Esophagus squamous epithelium (tissue), 5 donors: ENCODE results near the gene CACNA1I. TPM values are rescaled to one million over a fixed set of nuclear protein-coding genes. Genes with fewer than 3 reads are reported as not detected.
A peak's percentile ranks its signal among the peaks of the same experiment; 100 is the strongest.
"Not testable (repeated sequence)": the region's sequence is repeated elsewhere in the genome, so short reads cannot be mapped to it uniquely, and the experiment has no call there.

Experiments
- DNase-seq: peaks from one replicate; lab custom pipeline; 2025; lab: John Stamatoyannopoulos, UW
- H3K27ac ChIP-seq, 4 donors: fragments of 200-600 bp; sonication (generic); one replicate each; pipeline ENCODE4 v1.5.1; 2016 to 2019; ENCODE audit warnings: mild to moderate bottlenecking in 1 of 4
- H3K27me3 ChIP-seq, 4 donors: fragments of 200-600 bp; sonication (generic); 1 replicate in 3 of 4; 2 replicates in 1 of 4; pipeline versions ENCODE4 v1.5.1 to v1.6.0; 2017 to 2021; ENCODE audit warnings: antibody characterized with exemption in 1 of 4
- H3K36me3 ChIP-seq, 3 donors: fragments of 200-600 bp; sonication (generic); one replicate each; pipeline ENCODE4 v1.5.1; 2016 to 2019
- H3K4me1 ChIP-seq, 3 donors: fragments of 200-600 bp; sonication (generic); one replicate each; pipeline ENCODE4 v1.5.1; 2017 to 2019
- H3K4me3 ChIP-seq, 4 donors: fragments of 200-600 bp; sonication (generic); 1 replicate in 3 of 4; 2 replicates in 1 of 4; pipeline ENCODE4 v1.5.1; 2016 to 2019; ENCODE audit warnings: mild to moderate bottlenecking in 2 of 4, moderate library complexity in 1 of 4
- H3K9me3 ChIP-seq, 3 donors: fragments of 200-600 bp; sonication (generic); one replicate each; pipeline ENCODE4 v1.5.1; 2016 to 2019
- POLR2A ChIP-seq, 4 donors: fragments of 450-650 bp; IDR thresholded peaks; one replicate each; pipeline ENCODE4 v1.6.1; 2017; ENCODE audit warnings: antibody characterized with exemption in 4 of 4, mild to moderate bottlenecking in 4 of 4, moderate library complexity in 3 of 4
- WGBS, 2 donors: methylation state at CpG; one replicate each; pipeline ENCODE4 v1.1.5; 2018; 5-methylcytosine and 5-hydroxymethylcytosine counted together
- intact Hi-C: fragments of 100-400 bp; cut with DNase I; formaldehyde crosslinking; loops from one replicate; pipeline ENCODE4 v1.15.0; 2022
- total RNA-seq, 4 donors: library from RNA; depleted of rRNA; stranded (reverse); fragments of >200 nt; gene quantifications; one replicate each; pipeline ENCODE4 v1.1.0, GENCODE V29; 2016
- TF ChIP-seq, protein P1 (sequence below), 6 experiments: fragments of 450-650 bp in 4 of 6; fragments of 200-600 bp in 2 of 6; sonication (generic) in 2 of 6; IDR thresholded peaks; one replicate each; pipeline ENCODE4 v1.5.1; 2016 to 2019; ENCODE audit warnings: antibody characterized with exemption in 6 of 6, mild to moderate bottlenecking in 4 of 6, moderate library complexity in 4 of 6
- donor health status: DM: yes; HTN: yes; CAD: no.

Gene CACNA1I
- total RNA-seq: under 1 TPM; 0.12 to 0.38 (median 0.20) TPM

- Histone ChIP-seq H3K27ac (no peak within 1 kb of the TSS), H3K9me3 (no peaks in the 10 kb centered on the region), H3K4me1 (peaks cover 0 to 9% (median 3%) of the 10 kb centered on the region in 3 donors), H3K4me3 (no peak within 1 kb of the TSS), H3K27me3 (peaks cover 0 to 24% (median 0%) of the 10 kb centered on the region in 4 donors), H3K36me3 (no peaks in the 10 kb centered on the region)
- no peak for DNase-seq
- WGBS, 2 donors: 95% methylated on average over 4 of the region's 14 CpGs; no CpG with 5 or more reads in 1 of the 2 donors
- intact Hi-C loops: no loop called here
- no peak for TF ChIP-seq POLR2A (IDR thresholded peaks at IDR 0.05)
- TF ChIP-seq, protein P1, sequence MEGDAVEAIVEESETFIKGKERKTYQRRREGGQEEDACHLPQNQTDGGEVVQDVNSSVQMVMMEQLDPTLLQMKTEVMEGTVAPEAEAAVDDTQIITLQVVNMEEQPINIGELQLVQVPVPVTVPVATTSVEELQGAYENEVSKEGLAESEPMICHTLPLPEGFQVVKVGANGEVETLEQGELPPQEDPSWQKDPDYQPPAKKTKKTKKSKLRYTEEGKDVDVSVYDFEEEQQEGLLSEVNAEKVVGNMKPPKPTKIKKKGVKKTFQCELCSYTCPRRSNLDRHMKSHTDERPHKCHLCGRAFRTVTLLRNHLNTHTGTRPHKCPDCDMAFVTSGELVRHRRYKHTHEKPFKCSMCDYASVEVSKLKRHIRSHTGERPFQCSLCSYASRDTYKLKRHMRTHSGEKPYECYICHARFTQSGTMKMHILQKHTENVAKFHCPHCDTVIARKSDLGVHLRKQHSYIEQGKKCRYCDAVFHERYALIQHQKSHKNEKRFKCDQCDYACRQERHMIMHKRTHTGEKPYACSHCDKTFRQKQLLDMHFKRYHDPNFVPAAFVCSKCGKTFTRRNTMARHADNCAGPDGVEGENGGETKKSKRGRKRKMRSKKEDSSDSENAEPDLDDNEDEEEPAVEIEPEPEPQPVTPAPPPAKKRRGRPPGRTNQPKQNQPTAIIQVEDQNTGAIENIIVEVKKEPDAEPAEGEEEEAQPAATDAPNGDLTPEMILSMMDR (IDR thresholded peaks at IDR 0.05): no peak
These were observed at the start of gene CACNA1I for GRCh38 chr22:39570665-39571064. CACNA1I (plus strand) TSS chr22:39570753; CDS start chr22:39570753, 0 bp downstream.

GRCh38 chr22:39521106-39521885, 49.3 kb upstream of the CACNA1I start:
- peaks cover 25 to 72% (median 45%) of the 10 kb centered on the region in 3 donors for H3K4me1 ChIP-seq
- peaks cover 20 to 61% (median 28%) of the 10 kb centered on the region in 3 donors for H3K36me3 ChIP-seq
- intact Hi-C loops, DNase-seq, H3K27me3 ChIP-seq, H3K9me3 ChIP-seq: not testable (repeated sequence)
- H3K4me3 ChIP-seq: peak overlapping the region; percentile 92 to 99 (median 97)
- peak overlapping the region; percentile 99 to 100 (median 100) for H3K27ac ChIP-seq
- 0 to 2% methylated on average over 8 to 22 of the region's 28 CpGs for WGBS, 2 donors

DNA sequence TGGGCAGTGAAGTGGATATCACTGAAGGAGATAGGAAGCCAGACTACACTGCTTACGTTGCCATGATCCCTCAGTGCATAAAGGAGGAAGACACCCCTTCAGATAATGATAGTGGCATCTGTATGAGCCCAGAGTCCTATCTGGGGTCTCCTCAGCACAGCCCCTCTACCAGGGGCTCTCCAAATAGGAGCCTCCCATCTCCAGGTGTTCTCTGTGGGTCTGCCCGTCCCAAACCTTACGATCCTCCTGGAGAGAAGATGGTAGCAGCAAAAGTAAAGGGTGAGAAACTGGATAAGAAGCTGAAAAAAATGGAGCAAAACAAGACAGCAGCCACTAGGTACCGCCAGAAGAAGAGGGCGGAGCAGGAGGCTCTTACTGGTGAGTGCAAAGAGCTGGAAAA, 48.5 kb upstream of the CACNA1I start:
- intact Hi-C loops, H3K9me3 ChIP-seq: not testable (repeated sequence)

DNA sequence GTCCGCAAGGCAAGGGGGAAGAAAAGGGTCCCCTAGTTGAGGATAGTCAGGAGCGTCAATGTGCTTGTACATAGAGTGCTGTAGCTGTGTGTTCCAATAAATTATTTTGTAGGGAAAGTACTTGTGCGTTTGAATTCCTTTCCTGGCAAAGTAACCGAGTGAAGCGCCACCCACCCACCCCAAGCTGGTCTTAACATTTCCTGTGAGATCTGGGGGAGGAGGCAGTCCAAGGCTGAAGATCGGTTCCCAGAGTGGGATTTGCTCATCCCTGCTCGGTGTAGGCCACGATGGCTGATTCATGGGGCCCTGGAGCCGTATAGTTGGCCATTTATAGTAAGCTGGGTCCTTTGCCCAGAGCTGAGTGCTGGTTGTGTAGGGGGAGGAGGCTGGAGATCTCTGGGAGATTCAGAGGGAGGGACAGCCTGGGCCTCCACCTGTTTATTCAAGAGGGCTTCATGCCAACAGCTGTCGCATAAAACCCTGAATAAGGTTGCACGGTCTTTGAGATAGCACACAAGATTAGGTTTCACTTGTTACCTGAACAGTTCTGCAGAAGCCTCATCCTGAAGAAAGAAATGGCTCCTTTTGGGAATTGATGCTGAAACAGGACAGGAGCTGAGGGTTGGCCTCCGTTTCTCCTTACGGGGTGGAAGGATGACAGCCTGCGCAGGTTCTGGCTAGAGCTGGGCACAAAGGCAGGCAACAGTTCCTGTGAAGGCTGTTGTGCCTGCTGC, 47.8 kb upstream of the CACNA1I start:
- intact Hi-C loops: no loop called here
- peak overlapping the region; percentile 92 to 99 (median 97) for H3K4me3 ChIP-seq
- H3K9me3 ChIP-seq: no peaks in the 10 kb centered on the region
- TF ChIP-seq, protein P1 (IDR thresholded peaks at IDR 0.05): no peak
- no peak for TF ChIP-seq POLR2A (IDR thresholded peaks at IDR 0.05)
- DNase-seq: no peak
- peaks cover 20 to 47% (median 28%) of the 10 kb centered on the region in 3 donors for H3K36me3 ChIP-seq
- no peaks in the 10 kb centered on the region for H3K27me3 ChIP-seq
- peak overlapping the region; percentile 99 to 100 (median 100) for H3K27ac ChIP-seq
- peaks cover 35 to 81% (median 50%) of the 10 kb centered on the region in 3 donors for H3K4me1 ChIP-seq
- WGBS, 2 donors: 1 to 7% methylated on average over 14 of the region's 14 CpGs

More for the DNA sequence above, 48.5 kb upstream of the CACNA1I start:
- DNase-seq, H3K27me3 ChIP-seq: not testable (repeated sequence)
- Histone ChIP-seq H3K4me3 (peak overlapping the region; percentile 92 to 99 (median 97)), H3K27ac (peak overlapping the region; percentile 99 to 100 (median 100)), H3K36me3 (peaks cover 20 to 53% (median 28%) of the 10 kb centered on the region in 3 donors), H3K4me1 (peaks cover 30 to 77% (median 45%) of the 10 kb centered on the region in 3 donors)
- 3 to 6% methylated on average over 5 of the region's 5 CpGs for WGBS, 2 donors

DNA sequence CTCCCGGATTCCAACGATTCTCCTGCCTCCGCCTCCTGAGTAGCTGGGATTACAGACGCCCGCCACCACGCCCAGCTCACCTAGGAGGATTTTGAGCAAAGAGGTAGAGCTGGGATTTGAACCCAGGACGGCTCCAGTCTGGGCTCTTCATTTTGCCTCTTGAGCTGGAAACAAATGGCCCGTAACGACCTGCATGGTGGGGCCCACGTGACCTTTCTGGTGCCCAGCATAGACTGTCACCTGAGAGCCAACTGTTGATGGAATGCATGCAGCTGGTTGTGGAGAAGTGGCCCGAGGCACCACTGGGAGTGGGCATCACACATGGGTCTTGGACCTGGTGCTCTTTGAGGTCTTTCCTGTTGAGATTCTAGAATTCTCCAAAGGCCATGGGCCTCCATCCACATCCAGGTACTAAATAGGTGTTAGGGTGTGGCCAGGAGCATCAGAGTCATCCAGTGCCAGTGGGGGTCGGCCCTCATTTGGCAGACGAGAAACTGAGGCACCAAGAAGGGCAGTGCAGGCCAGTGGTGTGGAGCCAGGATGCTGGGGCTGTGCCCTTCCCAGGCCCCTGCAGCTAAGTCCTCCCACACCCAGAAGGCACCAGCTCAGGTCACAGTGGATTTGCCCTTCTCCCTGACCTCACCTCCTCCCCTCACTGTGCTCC, 46.3 kb upstream of the CACNA1I start:
- DNase-seq: no peak
- Histone ChIP-seq H3K4me3 (peak overlapping the region in 2 of 4 donors; percentile 3 to 99), H3K27me3 (no peaks in the 10 kb centered on the region), H3K4me1 (peaks cover 43 to 81% (median 55%) of the 10 kb centered on the region in 3 donors), H3K36me3 (peaks cover 20 to 60% (median 28%) of the 10 kb centered on the region in 3 donors), H3K27ac (peak overlapping the region; percentile 60 to 100 (median 100)), H3K9me3 (no peaks in the 10 kb centered on the region)
- intact Hi-C loops: no loop called here
- no peak for TF ChIP-seq POLR2A (IDR thresholded peaks at IDR 0.05)
- TF ChIP-seq, protein P1 (IDR thresholded peaks at IDR 0.05): no peak
- 42 to 59% methylated on average over 3 of the region's 13 CpGs for WGBS, 2 donors
